H9 (cell line): Measurements from ENCODE around the gene DBI. TPM values are rescaled to one million over a fixed set of nuclear protein-coding genes. Genes with fewer than 3 reads are reported as not detected.

Experiments used
- DNase-seq: peaks from one replicate; pipeline ENCODE4 v3.0.0-alpha.2; 2017
- H2AFZ ChIP-seq: one replicate; pipeline ENCODE4 v1.6.1; 2013; ENCODE audit warnings: mild to moderate bottlenecking, low read length, control low read depth, moderate library complexity
- H2AK5ac ChIP-seq: 2 replicates; pipeline ENCODE4 v1.6.1; 2013; ENCODE audit warnings: low read length, control low read depth, mixed read lengths; ENCODE audit not compliant: insufficient read length
- H2BK120ac ChIP-seq: one replicate; pipeline ENCODE4 v1.6.1; 2013; ENCODE audit warnings: low read depth, mild to moderate bottlenecking, low read length, control low read depth, inconsistent platforms; ENCODE audit not compliant: poor library complexity, severe bottlenecking
- H2BK12ac ChIP-seq: 2 replicates; pipeline ENCODE4 v1.6.1; 2013; ENCODE audit warnings: low read length, control low read depth, mixed read lengths, low read depth; ENCODE audit not compliant: insufficient read length
- H2BK15ac ChIP-seq: 2 replicates; pipeline ENCODE4 v1.6.1; 2013; ENCODE audit warnings: low read depth, low read length, control low read depth
- H2BK20ac ChIP-seq: one replicate; pipeline ENCODE4 v1.6.1; 2013; ENCODE audit warnings: low read depth, mild to moderate bottlenecking, low read length, control low read depth, inconsistent platforms; ENCODE audit not compliant: poor library complexity, severe bottlenecking
- H2BK5ac ChIP-seq: 2 replicates; pipeline ENCODE4 v1.6.1; 2013; ENCODE audit warnings: low read length, control low read depth, mixed read lengths; ENCODE audit not compliant: insufficient read length
- H3K14ac ChIP-seq: 2 replicates; pipeline ENCODE4 v1.6.1; 2013; ENCODE audit warnings: low read length, control low read depth; ENCODE audit not compliant: insufficient read depth
- H3K18ac ChIP-seq: 2 replicates; pipeline ENCODE4 v1.6.1; 2013; ENCODE audit warnings: low read depth, mild to moderate bottlenecking, mixed read lengths, low read length, control low read depth; ENCODE audit not compliant: insufficient read length
- H3K23ac ChIP-seq: 2 replicates; pipeline ENCODE4 v1.6.1; 2013; ENCODE audit warnings: low read length, control low read depth, mixed read lengths, low read depth; ENCODE audit not compliant: insufficient read length
- H3K23me2 ChIP-seq: 2 replicates; pipeline ENCODE4 v1.6.1; 2013; ENCODE audit warnings: low read depth, mild to moderate bottlenecking, mixed read lengths, low read length, control low read depth; ENCODE audit not compliant: insufficient read length, poor library complexity, severe bottlenecking
- H3K27ac ChIP-seq: 2 replicates; pipeline ENCODE4 v1.5.1; 2013; ENCODE audit warnings: low read length, control low read depth, mixed read lengths, low read depth; ENCODE audit not compliant: insufficient read length
- H3K27me3 ChIP-seq: 2 replicates; pipeline ENCODE4 v1.6.1; 2013; ENCODE audit warnings: low read length, control low read depth, inconsistent platforms; ENCODE audit not compliant: insufficient read depth
- H3K4ac ChIP-seq: 2 replicates; pipeline ENCODE4 v1.6.1; 2013; ENCODE audit warnings: low read depth, mild to moderate bottlenecking, control low read depth, inconsistent platforms, low read length, moderate library complexity
- H3K4me1 ChIP-seq: 2 replicates; pipeline ENCODE4 v1.6.1; 2013; ENCODE audit warnings: low read length, control low read depth, inconsistent platforms; ENCODE audit not compliant: insufficient read depth
- H3K4me2 ChIP-seq: 2 replicates; pipeline ENCODE4 v1.6.1; 2013; ENCODE audit warnings: low read length, control low read depth, mixed read lengths; ENCODE audit not compliant: insufficient read length, insufficient read depth
- H3K56ac ChIP-seq: 2 replicates; pipeline ENCODE4 v1.6.1; 2013; ENCODE audit warnings: low read depth, mild to moderate bottlenecking, mixed read lengths, low read length, control low read depth; ENCODE audit not compliant: insufficient read length
- H3K79me1 ChIP-seq: 2 replicates; pipeline ENCODE4 v1.6.1; 2013; ENCODE audit warnings: low read depth, mild to moderate bottlenecking, moderate library complexity, low read length, control low read depth, inconsistent platforms; ENCODE audit not compliant: insufficient read depth, poor library complexity, severe bottlenecking
- H3K79me2 ChIP-seq: 2 replicates; pipeline ENCODE4 v1.6.1; 2013; ENCODE audit warnings: low read length, control low read depth, inconsistent platforms; ENCODE audit not compliant: insufficient read depth
- H3K9ac ChIP-seq: 2 replicates; pipeline ENCODE4 v1.6.1; 2013; ENCODE audit warnings: low read length, control low read depth, mixed read lengths; ENCODE audit not compliant: insufficient read length; ENCODE audit errors: extremely low read depth
- H3K9me3 ChIP-seq: one replicate; pipeline ENCODE4 v1.6.1; 2013; ENCODE audit warnings: low read depth, low read length, inconsistent platforms; ENCODE audit not compliant: control insufficient read depth
- H3T11ph ChIP-seq: one replicate; pipeline ENCODE4 v1.6.1; 2013; ENCODE audit warnings: mild to moderate bottlenecking, low read length, control low read depth, inconsistent platforms
- H4K20me1 ChIP-seq: one replicate; pipeline ENCODE4 v1.6.1; 2013; ENCODE audit not compliant: control insufficient read depth, insufficient read length, insufficient read depth
- H4K5ac ChIP-seq: 2 replicates; pipeline ENCODE4 v1.6.1; 2013; ENCODE audit warnings: low read depth, mild to moderate bottlenecking, mixed read lengths, low read length, control low read depth; ENCODE audit not compliant: insufficient read length
- H4K8ac ChIP-seq: replicated peaks from 2 replicates; pipeline ENCODE4 v1.6.1; 2013; ENCODE audit warnings: low read length, control low read depth, mixed read lengths, low read depth; ENCODE audit not compliant: insufficient read length
- H4K91ac ChIP-seq: 2 replicates; pipeline ENCODE4 v1.6.1; 2013; ENCODE audit warnings: low read depth, mild to moderate bottlenecking, moderate library complexity, mixed read lengths, low read length, control low read depth; ENCODE audit not compliant: insufficient read length
- H3K27ac Mint-ChIP-seq, 3 experiments: 2 replicates in 2 of 3; 3 replicates in 1 of 3; pipeline ENCODE4 v1.8.0; 2020 to 2021; ENCODE audit warnings: mixed read lengths in 3 of 3, mild to moderate bottlenecking in 1 of 3, moderate library complexity in 1 of 3
- H3K27me3 Mint-ChIP-seq: 2 replicates; pipeline ENCODE4 v1.8.0; 2021; ENCODE audit warnings: low read depth, mild to moderate bottlenecking, moderate library complexity, mixed read lengths
- H3K36me3 Mint-ChIP-seq, 3 experiments: 2 replicates in 2 of 3; 3 replicates in 1 of 3; pipeline ENCODE4 v1.8.0; 2020 to 2021; ENCODE audit warnings: low read depth in 3 of 3, mixed read lengths in 3 of 3; ENCODE audit not compliant: insufficient read depth in 1 of 3
- H3K4me1 Mint-ChIP-seq, 2 experiments: 2 replicates each; pipeline ENCODE4 v1.8.0; 2020; ENCODE audit warnings: mixed read lengths in 2 of 2
- H3K4me3 Mint-ChIP-seq, 2 experiments: 2 replicates in 1 of 2; 3 replicates in 1 of 2; pipeline ENCODE4 v1.8.0; 2020 to 2021; ENCODE audit warnings: mild to moderate bottlenecking in 2 of 2, mixed read lengths in 2 of 2, moderate library complexity in 1 of 2
- H3K9me3 Mint-ChIP-seq, 2 experiments: 2 replicates in 1 of 2; 3 replicates in 1 of 2; pipeline ENCODE4 v1.8.0; 2020; ENCODE audit warnings: mild to moderate bottlenecking in 2 of 2, mixed read lengths in 2 of 2, moderate library complexity in 1 of 2
- WGBS: extraction: QIAGEN DNeasy Blood & Tissue Kit; methylation state at CpG from one replicate; pipeline ENCODE4 v1.1.7; 2013; ENCODE audit warnings: missing lambda C conversion rate, low lambda C conversion rate, mixed read lengths; ENCODE audit not compliant: insufficient read length; ENCODE audit errors: extremely low coverage; 5-methylcytosine and 5-hydroxymethylcytosine counted together
- total RNA-seq: library from RNA; stranded (reverse); gene quantifications from 2 replicates; pipeline ENCODE4 v1.2.1, GENCODE V29; 2021
- TF ChIP-seq, protein P1 (sequence below): fragments of 200-600 bp; sonication (generic); conservative IDR thresholded peaks from 3 replicates; pipeline ENCODE4 v1.8.0; 2021; ENCODE audit warnings: antibody characterized with exemption, mild to moderate bottlenecking

The DBI gene
- total RNA-seq, 1 experiment from 2014 or later = 127 TPM

DNA sequence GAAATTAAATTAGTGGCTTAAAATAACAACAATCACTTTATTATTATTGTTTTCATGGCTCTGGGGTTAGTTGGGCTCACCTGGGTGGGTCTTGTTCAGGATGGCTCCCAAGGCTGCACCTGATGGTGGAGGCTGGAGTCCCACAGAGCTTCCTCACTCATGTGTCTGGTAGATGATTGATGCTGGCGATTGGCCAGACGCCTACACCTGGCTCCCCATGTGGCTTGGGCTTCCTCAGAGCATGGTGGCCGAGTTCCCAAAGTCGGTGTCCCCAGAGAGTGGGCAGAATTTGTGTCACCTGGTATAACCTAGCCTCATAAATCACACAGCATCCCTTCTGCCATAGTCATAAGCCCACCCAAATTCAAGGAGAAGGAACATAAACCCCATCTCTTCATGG, 18.2 kb downstream of the DBI start:
- Mint-ChIP-seq H3K36me3 (no peaks in the 10 kb centered on the region), H3K27ac (no peak overlapping the region), H3K9me3 (no peaks in the 10 kb centered on the region), H3K4me3 (no peak overlapping the region), H3K27me3 (peaks cover 2% of the 10 kb centered on the region; the same call in 1 of the 2 replicates), H3K4me1 (peaks cover 23 to 36% of the 10 kb centered on the region in 2 experiments)
- Histone ChIP-seq H3K27me3 (no peaks in the 10 kb centered on the region), H4K8ac (no peak overlapping the region), H2BK15ac (no peak overlapping the region), H4K20me1 (no peaks in the 10 kb centered on the region), H4K91ac (no peak overlapping the region), H2AFZ (no peak overlapping the region), H3K56ac (no peak overlapping the region), H2BK120ac (no peak overlapping the region), H3T11ph (no peak overlapping the region), H3K4ac (no peak overlapping the region), H3K14ac (no peak overlapping the region), H2AK5ac (no peak overlapping the region), H3K4me1 (no peaks in the 10 kb centered on the region), H4K5ac (no peak overlapping the region), H3K9ac (no peak overlapping the region), H3K27ac (no peak overlapping the region), H3K9me3 (no peaks in the 10 kb centered on the region), H3K18ac (no peak overlapping the region), H3K23ac (no peak overlapping the region), H2BK12ac (no peak overlapping the region), H2BK5ac (no peak overlapping the region), H3K23me2 (no peaks in the 10 kb centered on the region), H3K79me2 (no peaks in the 10 kb centered on the region), H2BK20ac (no peak overlapping the region), H3K4me2 (no peak overlapping the region), H3K79me1 (no peaks in the 10 kb centered on the region)
- WGBS = no CpG with 5 or more reads among the region's 4 CpGs
- DNase-seq = no peak
- TF ChIP-seq, protein P1, sequence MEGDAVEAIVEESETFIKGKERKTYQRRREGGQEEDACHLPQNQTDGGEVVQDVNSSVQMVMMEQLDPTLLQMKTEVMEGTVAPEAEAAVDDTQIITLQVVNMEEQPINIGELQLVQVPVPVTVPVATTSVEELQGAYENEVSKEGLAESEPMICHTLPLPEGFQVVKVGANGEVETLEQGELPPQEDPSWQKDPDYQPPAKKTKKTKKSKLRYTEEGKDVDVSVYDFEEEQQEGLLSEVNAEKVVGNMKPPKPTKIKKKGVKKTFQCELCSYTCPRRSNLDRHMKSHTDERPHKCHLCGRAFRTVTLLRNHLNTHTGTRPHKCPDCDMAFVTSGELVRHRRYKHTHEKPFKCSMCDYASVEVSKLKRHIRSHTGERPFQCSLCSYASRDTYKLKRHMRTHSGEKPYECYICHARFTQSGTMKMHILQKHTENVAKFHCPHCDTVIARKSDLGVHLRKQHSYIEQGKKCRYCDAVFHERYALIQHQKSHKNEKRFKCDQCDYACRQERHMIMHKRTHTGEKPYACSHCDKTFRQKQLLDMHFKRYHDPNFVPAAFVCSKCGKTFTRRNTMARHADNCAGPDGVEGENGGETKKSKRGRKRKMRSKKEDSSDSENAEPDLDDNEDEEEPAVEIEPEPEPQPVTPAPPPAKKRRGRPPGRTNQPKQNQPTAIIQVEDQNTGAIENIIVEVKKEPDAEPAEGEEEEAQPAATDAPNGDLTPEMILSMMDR = no peak
